ENCODE data around the gene RASD2.

- no peak for TF ChIP-seq POLR2A (IDR thresholded peaks at IDR 0.05)
- TF ChIP-seq CTCF (IDR thresholded peaks at IDR 0.05 in 8 of 11, conservative IDR thresholded peaks at IDR 0.05 in 3 of 11): no peak
- no peak for TF ChIP-seq POLR2AphosphoS5 (IDR thresholded peaks at IDR 0.05)
Measured at GRCh38 chr22:35563211-35563610, 22.6 kb downstream of the RASD2 start.
